ENCODE measurements around the gene TMEM38A. TPM values are rescaled to one million over a fixed set of nuclear protein-coding genes. Genes with fewer than 3 reads are reported as not detected.
"Not testable (repeated sequence)": the region's sequence is repeated elsewhere in the genome, so short reads cannot be mapped to it uniquely, and the experiment has no call there.

The TMEM38A gene
- total RNA-seq, 4 donors from 2014 or later, result 3.3 to 7.3 (median 3.6) TPM

DNA sequence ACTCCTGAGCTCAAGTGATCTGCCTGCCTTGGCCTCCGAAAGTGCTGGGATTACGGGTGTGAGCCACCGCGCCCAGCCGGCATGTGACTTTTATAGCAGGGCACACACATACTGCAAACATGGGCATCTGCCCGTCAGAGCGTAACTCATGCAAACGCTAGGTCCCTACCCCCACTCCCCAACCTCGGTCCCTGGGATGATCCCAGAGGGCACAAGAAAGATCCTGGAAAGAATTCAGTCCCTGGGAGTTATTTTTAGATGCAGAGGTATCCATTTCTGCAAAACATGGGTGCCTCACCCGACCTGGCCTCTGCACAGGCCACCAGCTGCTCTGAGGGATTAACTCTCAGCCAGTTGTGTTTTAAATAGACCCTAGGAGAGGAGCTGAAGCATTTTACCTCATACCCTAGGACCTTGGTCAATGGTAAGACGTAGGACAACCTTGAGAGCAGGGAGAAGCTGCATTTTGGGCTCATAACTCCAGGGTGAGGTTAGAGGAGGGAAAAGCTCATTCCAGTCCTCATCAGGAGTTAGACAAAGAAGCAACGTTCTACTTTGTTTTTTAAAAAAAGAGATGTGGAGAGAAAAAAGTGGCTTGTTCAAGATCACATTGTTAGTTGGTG, 10.8 kb downstream of the TMEM38A start:
- H3K27me3 ChIP-seq, result no peaks in the 10 kb centered on the region
- DNase-seq (ENCODE audit: low spot score in 2 of 2), result no peak
- WGBS, 2 donors, result 79 to 82% methylated on average over 12 of the region's 12 CpGs
- no peak overlapping the region for H3K4me3 ChIP-seq
- H3K9me3 ChIP-seq, result no peaks in the 10 kb centered on the region
- H3K36me3 ChIP-seq, result no peaks in the 10 kb centered on the region
- TF ChIP-seq, protein P1, sequence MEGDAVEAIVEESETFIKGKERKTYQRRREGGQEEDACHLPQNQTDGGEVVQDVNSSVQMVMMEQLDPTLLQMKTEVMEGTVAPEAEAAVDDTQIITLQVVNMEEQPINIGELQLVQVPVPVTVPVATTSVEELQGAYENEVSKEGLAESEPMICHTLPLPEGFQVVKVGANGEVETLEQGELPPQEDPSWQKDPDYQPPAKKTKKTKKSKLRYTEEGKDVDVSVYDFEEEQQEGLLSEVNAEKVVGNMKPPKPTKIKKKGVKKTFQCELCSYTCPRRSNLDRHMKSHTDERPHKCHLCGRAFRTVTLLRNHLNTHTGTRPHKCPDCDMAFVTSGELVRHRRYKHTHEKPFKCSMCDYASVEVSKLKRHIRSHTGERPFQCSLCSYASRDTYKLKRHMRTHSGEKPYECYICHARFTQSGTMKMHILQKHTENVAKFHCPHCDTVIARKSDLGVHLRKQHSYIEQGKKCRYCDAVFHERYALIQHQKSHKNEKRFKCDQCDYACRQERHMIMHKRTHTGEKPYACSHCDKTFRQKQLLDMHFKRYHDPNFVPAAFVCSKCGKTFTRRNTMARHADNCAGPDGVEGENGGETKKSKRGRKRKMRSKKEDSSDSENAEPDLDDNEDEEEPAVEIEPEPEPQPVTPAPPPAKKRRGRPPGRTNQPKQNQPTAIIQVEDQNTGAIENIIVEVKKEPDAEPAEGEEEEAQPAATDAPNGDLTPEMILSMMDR (IDR thresholded peaks at IDR 0.05), result no peak
- TF ChIP-seq POLR2A (IDR thresholded peaks at IDR 0.05), result no peak
- TF ChIP-seq EP300 (IDR thresholded peaks at IDR 0.05), result no peak
- H3K4me1 ChIP-seq, result no peaks in the 10 kb centered on the region
- no peak overlapping the region for H3K27ac ChIP-seq

DNA sequence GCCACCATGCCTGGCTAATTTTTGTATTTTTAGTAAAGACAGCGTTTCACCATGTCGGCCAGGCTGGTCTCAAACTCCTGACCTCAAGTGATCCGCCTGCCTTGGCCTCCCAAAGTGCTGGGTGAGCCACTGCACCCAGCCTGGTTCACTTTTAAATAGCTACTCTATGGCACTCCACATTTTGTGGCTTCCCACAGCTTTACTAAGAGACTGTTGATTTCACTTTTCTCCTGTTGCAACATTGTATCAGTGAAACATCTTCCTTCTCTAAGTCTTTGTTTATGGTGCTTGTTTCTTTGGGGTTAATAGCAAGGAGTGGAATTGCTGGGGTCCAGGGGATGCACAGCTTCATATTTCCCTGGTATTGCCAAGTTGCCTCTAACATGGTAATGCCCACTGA, 12.3 kb downstream of the TMEM38A start:
- H3K36me3 ChIP-seq, result no peaks in the 10 kb centered on the region
- WGBS, 2 donors, result 84 to 90% methylated on average over 3 of the region's 3 CpGs
- H3K4me3 ChIP-seq, result no peak overlapping the region
- no peaks in the 10 kb centered on the region for H3K9me3 ChIP-seq
- H3K27ac ChIP-seq, result no peak overlapping the region
- TF ChIP-seq EP300 (IDR thresholded peaks at IDR 0.05) (no peak), POLR2A (IDR thresholded peaks at IDR 0.05) (no peak)
- TF ChIP-seq, protein P1 (IDR thresholded peaks at IDR 0.05), result no peak
- DNase-seq (ENCODE audit: low spot score in 2 of 2), result no peak
- H3K4me1 ChIP-seq, result no peaks in the 10 kb centered on the region
- no peaks in the 10 kb centered on the region for H3K27me3 ChIP-seq

DNA sequence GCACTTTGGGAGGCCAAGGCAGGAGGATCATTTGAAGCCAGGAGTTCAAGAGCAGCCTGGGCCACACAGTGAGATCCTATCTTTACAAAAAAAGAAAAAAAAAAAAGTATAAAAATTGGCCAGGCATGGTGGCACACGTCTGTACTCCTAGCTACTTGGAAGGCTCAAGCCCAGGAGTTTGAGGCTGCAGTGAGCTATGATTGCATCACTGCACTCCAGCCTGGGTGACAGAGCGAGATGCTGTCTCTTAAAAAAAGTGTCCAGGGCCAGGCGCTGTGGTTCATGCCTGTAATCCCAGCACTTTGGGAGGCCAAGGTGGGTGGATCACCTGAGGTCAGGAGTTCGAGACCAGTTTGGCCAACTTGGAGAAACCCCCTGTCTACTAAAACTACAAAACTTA, 12.9 kb downstream of the TMEM38A start:
- not testable (repeated sequence) for H3K4me3 ChIP-seq; H3K27ac ChIP-seq; DNase-seq (ENCODE audit: low spot score in 2 of 2); H3K36me3 ChIP-seq; H3K4me1 ChIP-seq; H3K27me3 ChIP-seq; H3K9me3 ChIP-seq
- 87 to 91% methylated on average over 4 of the region's 4 CpGs for WGBS, 2 donors

DNA sequence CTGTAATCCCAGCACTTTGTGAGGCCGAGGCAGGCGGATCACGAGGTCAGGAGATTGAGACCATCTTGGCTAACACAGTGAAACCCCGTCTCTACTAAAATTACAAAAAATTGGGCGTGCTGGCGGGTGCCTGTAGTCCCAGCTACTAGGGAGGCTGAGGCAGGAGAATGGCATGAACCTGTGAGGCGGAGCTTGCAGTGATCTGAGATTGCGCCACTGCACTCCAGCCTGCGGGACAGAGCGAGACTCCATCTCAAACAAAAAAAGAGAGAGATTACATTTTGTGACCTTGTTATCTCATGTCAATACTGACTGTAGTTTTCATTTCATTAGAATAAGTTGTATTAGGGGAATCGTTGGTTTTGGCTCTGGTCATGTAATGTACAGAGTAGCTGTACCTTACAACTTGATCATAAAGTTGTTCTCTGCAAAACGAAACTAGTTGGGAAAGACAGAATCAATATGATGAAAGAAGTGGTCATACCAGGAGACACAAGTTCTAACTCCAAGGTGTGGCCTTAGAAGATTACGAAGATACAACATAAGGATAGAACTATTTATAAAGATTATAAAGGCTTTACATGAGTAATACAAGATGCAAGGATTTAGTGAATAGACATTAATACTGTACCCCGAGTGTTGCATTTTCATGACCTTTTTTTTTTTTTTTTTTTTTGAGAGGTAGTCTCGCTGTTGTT, 15.3 kb downstream of the TMEM38A start:
- Histone ChIP-seq H3K4me1 (no peaks in the 10 kb centered on the region), H3K9me3 (peaks cover 0 to 13% (median 0%) of the 10 kb centered on the region in 4 donors), H3K4me3 (no peak overlapping the region), H3K36me3 (peaks cover 0 to 17% (median 0%) of the 10 kb centered on the region in 3 donors), H3K27ac (no peak overlapping the region), H3K27me3 (no peaks in the 10 kb centered on the region)
- 92 to 93% methylated on average over 15 of the region's 15 CpGs for WGBS, 2 donors
- no peak for DNase-seq (ENCODE audit: low spot score in 2 of 2)
- TF ChIP-seq EP300 (IDR thresholded peaks at IDR 0.05) (no peak), POLR2A (IDR thresholded peaks at IDR 0.05) (no peak)
- TF ChIP-seq, protein P1 (IDR thresholded peaks at IDR 0.05), result no peak

DNA sequence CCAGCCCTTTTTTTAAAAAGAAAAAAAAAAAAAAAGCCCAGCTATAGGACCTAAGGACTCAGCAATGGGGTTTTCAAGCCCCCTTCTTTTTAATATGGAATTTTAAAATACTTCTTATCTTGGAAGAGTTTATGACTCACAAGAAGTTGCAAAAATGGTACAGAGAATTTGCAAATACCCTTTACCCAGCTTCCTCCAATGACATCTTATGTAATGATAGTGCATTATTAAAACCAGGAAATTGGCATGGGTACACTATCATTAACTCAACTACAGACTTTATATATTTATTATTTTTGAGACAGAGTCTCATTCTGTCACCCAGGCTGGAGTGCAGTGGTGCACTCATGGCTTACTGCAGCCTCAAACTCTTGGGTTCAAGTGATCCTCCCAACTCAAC, 16.1 kb downstream of the TMEM38A start:
- H3K9me3 ChIP-seq, result peaks cover 0 to 18% (median 0%) of the 10 kb centered on the region in 4 donors
- H3K4me1 ChIP-seq, result no peaks in the 10 kb centered on the region
- TF ChIP-seq POLR2A (IDR thresholded peaks at IDR 0.05) (no peak), EP300 (IDR thresholded peaks at IDR 0.05) (no peak)
- TF ChIP-seq, protein P1 (IDR thresholded peaks at IDR 0.05), result no peak
- no peak overlapping the region for H3K4me3 ChIP-seq
- no peak overlapping the region for H3K27ac ChIP-seq
- peaks cover 0 to 25% (median 0%) of the 10 kb centered on the region in 3 donors for H3K36me3 ChIP-seq
- DNase-seq (ENCODE audit: low spot score in 2 of 2), result no peak
- H3K27me3 ChIP-seq, result no peaks in the 10 kb centered on the region
